HG03442 (cell line): ENCODE measurements around the gene ADAMTS2.
"Not testable (repeated sequence)": the region's sequence is repeated elsewhere in the genome, so short reads cannot be mapped to it uniquely, and the experiment has no call there.

Source experiments
- ATAC-seq: cut with Tn5 transposase; IDR thresholded peaks from one replicate; pipeline ENCODE4 v1.9.1; 2021; ENCODE audit warnings: mild to moderate bottlenecking, moderate library complexity; ENCODE audit not compliant: unreplicated experiment

The ADAMTS2 gene

DNA sequence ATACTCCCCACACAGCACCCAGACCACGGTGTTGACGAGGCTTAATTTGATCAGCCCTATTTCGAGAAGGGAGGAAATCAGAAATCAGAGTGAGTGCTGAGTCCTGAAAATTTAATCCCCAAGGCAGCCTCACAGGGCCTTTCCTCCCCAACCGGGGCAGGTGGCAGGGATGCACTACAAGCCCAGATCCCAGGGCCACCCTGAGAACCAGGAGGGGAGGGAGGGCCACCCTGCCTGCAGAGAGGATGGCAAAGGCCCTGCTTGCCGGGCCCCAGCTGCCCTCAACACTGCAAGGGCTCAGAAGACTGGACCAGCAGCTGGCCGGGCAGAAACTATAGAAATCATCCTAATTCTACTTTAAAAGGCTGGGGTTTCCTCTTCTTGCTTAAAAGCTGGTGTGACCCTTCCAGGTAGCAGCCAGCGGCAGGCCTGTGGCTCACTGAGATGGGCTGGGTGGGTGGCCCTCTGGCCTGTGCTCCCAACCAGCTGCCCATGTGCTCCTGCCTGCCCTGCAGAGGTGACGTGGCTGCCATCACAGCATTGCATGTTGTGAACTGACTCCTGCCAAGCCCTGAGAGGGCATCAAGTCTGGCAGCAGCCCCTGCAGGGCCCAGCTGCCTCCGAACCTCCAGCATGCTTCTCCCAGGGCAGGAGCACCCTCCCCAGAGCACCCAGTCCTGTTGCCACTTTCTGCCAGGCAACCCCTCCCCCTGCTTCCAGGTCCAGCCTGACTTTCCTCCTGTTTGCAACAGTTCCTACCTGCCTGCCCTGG is 122.8 kb downstream of the ADAMTS2 start:
- no peak for ATAC-seq

DNA sequence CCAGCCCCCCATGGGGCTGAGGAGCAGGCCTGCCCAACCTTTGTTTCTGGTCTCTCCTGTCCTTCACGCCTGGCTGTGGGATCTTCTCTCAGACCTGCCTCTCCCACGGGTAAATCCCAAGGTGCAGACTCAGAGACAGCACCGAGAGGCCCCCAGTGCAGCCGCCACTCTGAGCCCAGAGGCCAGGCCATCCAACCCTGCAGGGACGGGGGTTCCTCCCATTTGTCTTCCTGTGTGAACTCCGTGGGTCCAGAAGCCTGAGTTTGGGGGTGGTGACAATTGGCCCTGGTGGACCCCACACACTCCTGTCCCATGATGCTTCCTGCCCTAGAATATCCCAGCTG is 123.4 kb downstream of the ADAMTS2 start:
- ATAC-seq = no peak

GRCh38 chr5:179221196-179221876 is 123.9 kb downstream of the ADAMTS2 start:
- ATAC-seq = no peak

- no peak for ATAC-seq
Measured at GRCh38 chr5:179220716-179221115, 124.5 kb downstream of the ADAMTS2 start.

DNA sequence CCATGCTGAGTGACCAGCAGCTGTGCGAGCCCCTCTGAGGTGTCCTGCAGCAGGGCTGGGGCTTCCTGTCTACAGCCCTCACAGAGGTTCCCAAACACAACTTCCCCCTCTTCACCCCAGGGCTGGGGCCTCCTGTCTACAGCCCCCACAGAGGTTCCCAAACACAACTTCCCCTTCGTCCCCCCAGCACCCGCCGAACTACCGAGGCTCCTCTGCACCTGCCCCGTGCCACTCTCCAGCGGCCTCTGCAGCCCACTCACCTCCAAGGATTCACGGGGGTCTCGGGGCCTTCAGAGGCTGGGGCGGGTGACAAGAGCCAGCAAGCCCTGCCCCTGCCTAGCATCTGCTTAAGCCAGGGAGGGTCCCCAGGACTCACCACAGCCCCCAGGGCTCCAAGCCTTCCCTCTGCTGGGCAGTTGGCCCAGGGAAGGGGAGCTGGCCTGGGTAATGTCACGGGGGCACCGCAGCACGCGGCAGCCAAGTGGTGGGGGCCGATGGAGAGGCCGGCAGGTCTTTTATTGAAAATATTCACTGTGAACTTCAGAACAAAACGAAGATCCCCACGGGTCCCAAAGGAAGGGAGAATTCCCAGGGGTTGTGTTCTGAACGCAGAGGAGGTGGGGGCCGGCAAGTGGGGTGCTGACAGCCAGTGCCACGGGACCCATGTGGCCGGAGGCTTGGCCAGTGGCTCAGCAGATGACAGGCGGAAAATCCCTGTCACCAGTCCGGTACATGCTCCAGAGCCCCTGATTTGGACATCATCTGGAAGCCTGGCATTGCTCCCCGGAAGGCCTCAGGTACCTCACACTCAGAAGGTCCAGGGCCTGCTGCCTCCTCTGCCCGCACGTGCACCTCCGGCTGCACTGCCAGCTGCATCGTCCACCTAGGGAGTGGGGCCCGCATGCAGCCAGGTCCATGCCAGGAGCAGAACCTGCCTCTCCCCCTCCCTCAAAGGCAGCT is 125.3 kb downstream of the ADAMTS2 start:
- ATAC-seq = no peak

DNA sequence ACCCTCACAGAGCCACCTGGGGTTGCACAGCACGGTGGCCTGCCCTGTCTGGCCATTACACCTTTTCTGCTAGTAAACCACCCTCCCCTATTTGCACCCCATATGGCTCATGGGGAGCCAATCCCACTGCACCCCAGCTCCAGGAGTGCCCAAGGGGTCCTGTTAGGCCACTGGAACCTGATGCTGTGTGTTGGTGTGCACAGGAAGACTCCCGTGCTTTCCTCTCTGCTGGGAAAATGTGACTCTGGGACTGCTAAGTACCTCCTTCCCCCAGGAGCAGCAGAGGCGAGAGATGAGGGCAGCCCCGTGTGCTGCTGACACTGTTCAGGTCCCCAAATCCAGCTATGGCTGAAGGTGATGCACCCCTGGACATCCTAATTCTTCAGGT is 126.3 kb downstream of the ADAMTS2 start:
- ATAC-seq = no peak

DNA sequence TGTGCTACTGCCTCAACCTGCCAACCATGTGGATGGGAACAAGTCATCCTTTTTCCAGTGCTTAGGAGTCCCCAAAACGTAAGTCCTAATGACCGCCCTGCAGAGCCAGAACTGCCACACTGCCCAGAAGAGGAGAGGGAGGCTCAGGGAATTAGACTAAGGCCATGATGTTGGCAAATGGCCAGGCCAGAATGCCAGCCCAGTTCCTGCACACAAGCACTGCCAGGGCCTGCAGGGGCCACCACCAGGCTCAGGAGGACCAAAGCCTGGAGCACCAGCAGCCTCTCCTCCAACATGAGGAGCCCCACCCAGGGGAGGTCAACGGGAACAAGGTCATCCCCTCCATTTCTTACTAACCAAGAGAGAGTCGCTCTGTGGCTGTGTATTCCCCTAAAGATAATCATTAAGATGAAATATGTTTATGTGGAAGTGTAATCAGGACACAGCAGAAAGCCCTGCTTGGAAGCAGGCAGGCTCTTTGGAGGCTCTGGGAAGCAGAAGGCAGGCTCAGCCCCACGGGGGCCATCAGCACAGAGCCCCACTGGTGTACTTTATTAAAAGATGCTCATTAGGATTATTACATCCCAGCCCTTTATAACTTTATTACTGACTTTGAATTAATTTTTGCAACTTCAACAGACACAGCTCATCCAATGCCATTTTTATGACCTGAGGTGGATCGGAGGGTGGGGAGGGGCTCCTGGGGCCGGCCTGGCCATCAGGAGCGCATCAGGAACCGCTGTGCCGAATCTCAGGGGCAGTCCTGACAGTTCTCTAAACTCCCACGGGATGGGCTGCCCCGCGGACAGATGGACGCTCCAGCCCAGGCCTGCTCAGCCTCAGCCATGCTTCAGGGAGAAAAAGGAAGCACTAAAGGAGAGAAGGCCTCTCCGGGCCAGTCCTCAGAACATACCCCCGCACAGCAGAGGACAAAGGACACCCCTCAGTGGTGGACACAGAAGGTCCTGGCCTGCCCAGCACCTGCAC is 127.0 kb downstream of the ADAMTS2 start:
- ATAC-seq = no peak

DNA sequence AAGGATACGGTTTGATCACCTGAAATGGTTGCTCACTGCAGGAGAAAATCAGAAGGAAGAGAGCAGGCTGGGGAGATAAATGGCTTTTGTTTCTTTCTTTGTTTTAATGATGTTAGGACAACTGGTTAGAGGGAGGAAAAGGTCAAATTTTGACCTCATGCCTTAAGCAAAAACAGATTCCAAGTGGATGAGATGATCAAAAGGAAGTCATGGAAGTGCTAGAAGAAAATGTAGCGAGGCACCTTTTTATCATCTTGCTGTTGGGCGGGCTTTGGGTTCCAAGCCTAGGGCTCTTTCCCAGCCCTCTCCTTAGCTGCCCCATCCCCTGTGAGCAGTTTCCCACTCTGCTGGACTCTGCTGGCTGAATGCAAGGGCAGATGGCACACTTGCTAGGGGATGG is 127.9 kb downstream of the ADAMTS2 start:
- no peak for ATAC-seq

GRCh38 chr5:179216381-179216780 is 128.9 kb downstream of the ADAMTS2 start:
- ATAC-seq = not testable (repeated sequence)

DNA sequence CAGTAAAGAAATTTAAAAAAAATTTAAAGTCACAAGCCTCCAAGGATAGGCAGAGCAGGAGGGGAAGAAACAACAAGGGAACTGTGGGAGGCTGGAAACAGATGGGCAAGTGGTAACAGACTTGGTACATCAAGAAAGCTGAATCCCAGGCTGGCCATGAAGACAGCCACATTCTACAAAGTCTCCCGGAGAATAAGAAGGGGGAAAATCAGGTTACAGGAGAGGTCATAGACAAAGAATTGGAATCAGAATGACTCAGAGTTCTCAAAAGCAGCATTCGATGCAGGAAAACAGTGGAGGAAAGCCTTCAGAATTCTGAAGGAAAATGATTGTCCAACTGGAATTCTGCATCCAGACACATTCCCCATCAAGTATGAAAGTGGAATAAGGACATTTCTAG is 129.7 kb downstream of the ADAMTS2 start:
- no peak for ATAC-seq

- ATAC-seq = no peak
Measured at GRCh38 chr5:179214678-179215077, 130.6 kb downstream of the ADAMTS2 start.

DNA sequence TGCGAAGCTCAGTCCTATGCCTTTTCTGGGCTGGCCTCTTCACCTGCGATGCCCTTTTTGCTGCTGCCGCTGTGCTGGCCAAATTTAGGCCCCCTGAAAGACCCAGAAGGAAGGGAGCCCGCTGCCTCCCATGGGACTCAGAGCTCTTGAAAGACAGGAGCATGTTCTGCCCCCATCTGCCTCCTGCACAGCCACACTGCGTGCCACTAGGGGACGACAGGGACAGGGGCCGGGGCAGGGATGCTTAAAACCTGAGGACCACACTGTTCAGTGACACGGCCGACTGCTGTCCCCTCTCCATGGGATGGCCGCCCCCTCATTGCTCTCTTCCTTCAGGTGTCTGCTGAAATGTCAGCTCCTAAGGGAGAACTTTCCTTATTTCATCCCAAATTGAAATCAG is 132.4 kb downstream of the ADAMTS2 start:
- no peak for ATAC-seq

DNA sequence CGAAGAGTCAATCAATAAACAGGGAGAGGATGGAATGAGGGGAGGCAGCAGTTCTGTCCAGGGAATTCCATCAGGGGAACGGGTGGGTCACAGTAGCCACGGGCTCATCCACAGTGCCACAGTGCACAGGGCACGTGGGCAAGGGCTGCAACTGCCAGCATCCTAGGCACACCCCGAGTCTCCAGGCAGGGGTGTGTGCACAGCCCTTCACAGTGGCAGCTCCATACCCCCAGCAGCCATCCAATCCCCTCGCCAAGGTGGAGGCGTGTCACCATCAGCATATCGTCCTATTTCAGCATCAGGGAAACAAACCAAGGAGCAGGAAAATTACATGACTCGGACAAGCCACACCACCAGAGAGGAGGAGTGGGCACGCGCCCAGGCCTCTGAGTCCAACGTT is 133.6 kb downstream of the ADAMTS2 start:
- ATAC-seq = no peak

DNA sequence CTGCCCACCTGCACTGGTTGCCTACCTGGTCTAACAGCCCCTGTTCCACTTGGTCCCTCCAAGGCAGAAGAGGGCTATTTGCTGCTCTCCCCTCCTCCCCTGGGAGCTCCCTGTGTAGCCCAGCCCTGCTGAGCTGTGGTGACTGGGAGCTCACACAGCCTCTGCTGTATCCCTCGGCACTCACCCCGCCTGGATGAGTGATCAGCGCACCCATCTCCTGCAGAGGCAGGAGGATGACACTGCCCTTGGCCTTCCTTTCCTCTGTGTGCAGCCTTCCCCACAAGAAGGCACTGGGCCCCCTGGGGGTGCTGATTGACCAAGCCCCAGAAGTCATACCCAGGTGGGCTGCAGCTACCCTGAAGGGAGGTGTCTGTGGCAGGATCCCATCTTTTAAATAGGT is 134.2 kb downstream of the ADAMTS2 start:
- no peak for ATAC-seq

GRCh38 chr5:179210478-179210877 is 134.8 kb downstream of the ADAMTS2 start:
- no peak for ATAC-seq

DNA sequence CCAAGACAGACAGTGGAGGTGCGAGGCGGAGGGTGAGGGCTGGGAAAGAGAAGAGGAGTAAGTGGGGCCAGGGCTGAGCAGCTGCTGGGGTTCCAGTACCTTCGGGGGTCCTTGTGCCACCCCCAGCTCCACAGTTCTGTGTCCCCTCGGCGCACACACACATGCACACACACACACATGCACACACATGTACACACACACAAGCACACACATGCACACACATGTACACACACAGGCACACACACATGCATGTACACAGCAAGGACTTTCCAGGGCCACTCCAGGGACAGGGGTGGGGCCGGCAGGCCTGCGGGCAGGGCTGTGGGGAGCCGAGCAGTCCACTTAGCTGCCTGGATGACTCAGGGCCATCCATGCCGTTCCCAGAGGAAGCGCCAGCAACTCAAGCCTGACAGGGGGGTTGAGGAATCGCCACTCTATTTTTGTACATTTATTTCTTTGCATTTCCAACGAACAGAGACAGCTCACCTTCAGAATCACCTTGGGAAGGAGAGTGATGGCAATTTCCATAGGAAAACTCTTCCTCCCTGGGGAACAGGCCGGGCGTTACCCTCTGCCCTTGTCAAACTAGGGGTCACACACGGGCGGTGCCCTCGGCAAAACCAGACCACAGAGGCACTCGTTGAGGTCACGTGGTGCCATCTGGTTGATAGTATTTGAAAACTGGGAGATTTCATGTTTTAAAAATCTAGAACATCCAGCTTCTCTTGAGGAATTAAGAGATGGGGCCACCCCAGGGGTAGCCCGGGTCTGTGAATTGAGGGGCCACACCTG is 135.7 kb downstream of the ADAMTS2 start:
- no peak for ATAC-seq

DNA sequence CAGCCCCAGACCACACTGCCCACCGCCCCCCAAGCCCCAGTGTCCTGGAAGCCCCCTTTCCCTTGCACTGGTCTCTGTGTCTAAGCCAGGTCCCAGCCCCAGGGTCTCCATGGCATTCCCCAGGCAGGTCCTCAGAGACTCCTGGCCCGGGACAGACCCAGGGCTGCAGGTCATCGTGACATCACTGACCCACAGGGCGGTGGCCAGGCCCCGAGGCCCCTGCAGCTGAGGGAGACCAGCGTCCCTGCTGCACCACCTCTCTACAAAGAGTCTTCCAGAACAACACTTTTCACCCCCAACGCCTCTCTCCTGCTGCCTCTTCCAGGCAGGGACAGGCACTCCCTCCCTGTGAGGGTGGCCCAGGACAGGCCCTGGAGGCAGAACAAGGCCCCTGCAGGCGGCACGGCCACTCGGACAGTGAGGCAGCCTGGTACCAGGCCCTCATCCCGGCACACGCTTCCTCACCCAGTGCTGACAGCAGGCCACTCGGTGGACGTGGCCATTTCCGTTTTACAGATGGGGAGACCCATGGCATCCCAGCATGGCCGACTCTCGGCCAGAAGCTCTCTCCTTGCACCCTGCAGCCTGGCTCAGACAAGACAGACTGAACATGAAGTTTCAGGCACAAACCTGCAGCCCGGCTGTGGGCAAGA is 136.4 kb downstream of the ADAMTS2 start:
- no peak for ATAC-seq

GRCh38 chr5:179207920-179208705 is 137.1 kb downstream of the ADAMTS2 start:
- no peak for ATAC-seq
